Muscle of arm (tissue), 12 donors: ENCODE results near the gene NPIPA1. TPM values are rescaled to one million over a fixed set of nuclear protein-coding genes. Genes with fewer than 3 reads are reported as not detected.
A peak's percentile ranks its signal among the peaks of the same experiment; 100 is the strongest.
"Not testable (repeated sequence)": the region's sequence is repeated elsewhere in the genome, so short reads cannot be mapped to it uniquely, and the experiment has no call there.

Experiments
- DNase-seq: peaks from one replicate; pipeline ENCODE4 v3.0.0-alpha.2; 2013
- polyA plus RNA-seq, 12 donors: library from polyadenylated mRNA; unstranded; fragments of 120-200 nt; gene quantifications; one replicate each; pipeline ENCODE4 v1.2.1, GENCODE V29; 2013; ENCODE audit not compliant: insufficient read length in 12 of 12

NPIPA1 gene
- polyA plus RNA-seq, 12 donors = 74.1 to 202 (median 93.2) TPM; not detected in 1

DNA sequence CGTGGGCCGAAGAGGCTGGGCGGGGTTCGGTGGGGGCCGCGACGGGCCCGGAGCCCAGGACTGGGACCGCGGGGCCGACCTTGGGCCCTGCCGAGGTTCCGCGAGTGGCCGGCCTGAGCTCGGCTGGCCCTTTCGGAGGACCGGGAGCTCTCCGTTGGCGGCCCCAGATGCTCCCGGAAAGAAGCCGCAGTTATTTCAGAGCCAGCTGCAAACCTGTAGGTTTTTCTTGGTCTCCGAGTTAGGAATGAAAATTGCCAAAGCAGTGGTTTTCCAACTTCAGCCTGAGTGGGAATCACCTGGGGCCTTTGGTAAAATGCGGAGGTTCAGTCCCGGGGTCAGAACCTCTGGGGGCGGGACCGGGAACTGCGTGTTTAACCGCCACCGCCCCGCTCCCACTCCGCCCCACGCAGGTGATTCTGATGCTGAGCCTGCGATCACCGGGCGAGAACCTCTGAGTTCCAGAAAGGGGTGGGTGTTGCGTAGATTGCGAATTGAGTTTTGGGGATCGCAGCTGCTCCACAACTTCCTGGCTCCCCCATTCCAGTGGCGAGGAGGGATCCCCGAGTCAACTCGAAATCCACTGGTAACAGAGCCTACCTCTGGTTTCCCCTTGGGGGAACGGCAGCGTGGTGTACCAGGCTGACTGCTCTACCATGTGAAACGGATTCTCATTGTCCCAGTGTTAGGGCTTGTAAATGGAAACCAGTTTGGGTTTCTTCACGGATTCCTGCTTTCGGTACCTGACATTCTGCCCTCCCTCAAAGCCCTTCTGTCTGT, 38.4 kb downstream of the NPIPA1 start:
- DNase-seq = peak; percentile 27

DNA sequence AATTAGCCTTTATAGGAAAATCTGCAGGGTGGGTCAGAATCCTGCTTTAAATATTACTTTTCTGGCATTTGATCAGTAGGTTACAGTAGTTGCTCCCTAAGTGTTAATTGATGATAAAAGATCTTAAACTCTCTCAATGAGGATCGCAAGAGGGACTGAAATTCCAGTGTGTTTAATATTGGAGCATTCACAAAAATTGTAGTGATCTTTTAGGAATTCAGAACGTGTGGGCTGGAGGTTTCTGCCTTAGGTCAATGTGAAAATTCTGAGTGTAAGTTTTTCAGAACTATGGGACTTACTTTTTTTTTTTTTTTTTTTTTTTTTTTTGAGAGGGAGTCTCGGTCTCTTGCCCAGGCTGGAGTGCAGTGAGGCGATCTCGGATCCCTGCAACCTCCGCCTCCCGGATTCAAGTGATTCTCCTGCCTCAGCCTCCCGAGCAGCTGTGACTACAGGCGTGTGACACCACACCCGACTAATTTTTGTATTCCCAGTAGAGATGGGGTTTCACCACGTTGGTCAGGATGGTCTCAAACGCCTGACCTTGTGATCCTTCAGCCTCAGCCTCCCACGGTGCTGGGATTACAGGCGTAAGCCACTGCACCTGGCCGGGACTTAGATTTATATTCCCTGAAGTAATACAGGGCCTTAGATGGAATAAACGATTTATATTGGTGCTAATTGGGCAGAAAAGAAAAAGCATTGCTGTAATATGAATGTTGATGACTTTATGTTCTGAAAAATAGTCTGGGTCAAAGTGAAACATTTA, 39.9 kb downstream of the NPIPA1 start:
- DNase-seq = not testable (repeated sequence)

DNA sequence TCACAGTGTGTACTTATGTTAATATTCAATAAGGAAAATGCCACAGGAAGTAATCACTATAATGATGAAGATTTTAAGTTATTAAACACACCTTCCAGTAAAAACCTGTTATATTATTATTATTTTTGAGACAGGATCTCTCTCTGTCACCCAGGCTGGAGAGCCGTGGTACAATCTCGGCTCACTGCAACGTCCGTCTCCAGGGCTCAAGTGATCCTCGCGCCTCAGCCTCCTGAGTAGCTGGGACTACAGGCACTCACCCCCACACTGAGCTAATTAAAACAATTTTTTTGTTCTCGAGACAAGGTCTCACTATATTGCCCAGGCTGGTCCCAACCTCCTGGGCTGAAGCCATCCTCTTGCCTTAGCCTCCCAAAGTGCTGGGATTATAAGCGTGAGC, 41.0 kb downstream of the NPIPA1 start:
- DNase-seq = not testable (repeated sequence)

DNA sequence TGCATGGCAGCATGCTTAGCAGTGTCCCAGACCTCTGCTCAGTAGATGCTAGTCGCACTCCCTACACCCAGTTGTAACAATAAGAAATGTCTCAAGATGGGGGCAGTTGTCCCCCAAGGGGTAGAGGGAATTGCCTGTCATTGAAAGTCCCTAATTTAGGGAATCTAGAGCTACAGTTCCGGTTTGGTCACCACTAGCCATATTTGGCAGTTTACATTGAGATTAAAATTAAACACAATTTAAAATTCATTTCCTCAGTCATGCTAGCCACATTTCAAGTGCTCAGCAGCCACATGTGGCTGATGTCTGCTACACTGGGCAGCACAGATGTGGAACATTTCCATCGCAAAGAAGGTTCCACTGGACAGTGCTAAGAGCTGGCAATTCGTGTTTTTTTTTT, 41.7 kb downstream of the NPIPA1 start:
- DNase-seq = not testable (repeated sequence)

DNA sequence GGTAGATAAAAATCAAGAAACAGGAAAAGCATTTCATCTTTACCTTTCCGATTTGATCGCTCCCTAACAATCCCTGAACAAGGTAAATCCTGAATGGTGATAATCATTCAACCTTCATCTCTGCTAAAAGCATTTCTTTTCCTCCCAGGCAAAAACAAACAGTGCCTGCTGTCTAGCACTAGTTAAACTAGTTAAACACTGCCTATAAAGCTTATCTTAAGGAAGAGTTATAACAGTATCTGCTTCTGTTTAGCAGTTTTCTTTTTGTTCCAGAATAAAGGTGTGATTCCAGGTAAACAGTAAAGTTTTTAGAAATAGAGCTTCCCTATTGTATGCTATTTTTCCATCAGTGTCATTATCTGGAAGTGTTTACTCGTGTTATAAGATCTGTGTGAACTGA, 44.0 kb downstream of the NPIPA1 start:
- DNase-seq = not testable (repeated sequence)

DNA sequence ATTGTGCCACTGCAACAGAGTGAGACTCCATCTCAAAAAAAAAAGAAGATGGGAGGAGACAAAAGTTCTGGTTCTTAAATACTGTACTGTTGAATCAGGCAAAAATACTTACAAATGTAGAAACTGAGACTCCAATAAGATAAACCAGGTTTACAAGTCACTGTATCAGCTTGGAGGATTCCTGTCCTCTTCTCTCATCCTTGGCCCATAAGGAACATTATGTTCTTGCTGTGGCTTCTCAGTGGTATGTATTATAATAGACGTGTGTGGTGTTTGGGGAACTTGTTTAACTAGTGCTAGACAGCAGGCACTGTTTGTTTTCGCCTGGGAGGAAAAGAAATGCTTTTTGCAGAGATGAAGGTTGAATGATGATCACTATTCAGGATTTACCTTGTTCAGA, 45.3 kb downstream of the NPIPA1 start:
- DNase-seq = not testable (repeated sequence)

DNA sequence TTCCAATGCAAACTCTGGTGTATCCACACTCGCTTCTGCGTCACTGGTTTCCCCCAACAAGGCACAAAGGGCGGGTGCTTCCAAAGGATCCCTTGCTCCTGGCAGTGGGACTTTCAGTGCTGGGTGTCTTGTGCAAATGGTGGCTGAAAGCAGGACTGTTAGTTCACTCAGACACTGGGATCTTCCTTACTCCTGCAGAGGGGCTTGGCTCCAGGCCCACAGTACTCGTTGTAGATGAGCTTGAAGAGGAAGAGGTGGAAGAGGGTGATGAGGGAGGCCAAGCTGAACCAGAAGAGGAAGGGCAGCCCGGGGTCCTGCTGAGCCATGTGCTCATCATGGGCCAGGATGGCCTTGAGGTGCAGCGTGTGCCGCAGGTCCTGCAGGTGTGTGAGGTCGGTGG, 50.8 kb downstream of the NPIPA1 start:
- not testable (repeated sequence) for DNase-seq

DNA sequence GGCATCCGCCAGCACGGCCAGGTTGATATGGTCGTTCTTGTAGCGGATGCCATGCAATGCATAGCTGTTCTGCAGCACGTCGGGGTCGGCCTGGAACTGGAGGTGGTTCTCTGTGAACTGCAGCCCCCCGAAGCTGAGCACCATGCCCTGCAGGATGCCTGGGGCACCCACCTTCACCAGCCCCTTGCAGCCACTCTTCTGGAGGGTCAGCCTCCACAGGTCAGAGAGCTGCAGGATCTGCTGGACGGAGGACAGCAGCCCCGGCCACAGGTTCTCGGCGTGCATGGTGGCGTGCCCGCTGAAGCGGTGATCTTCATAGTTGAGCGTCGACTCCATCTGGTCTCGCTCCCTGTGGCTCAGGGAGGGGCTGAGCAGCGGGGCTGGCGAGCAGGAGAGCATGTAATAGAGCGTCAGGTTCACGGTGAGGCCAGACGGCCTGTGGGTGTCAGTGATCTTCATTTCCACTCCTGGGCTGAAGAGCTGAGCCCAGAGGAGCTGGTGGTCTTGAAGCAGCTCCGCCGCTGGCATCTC, 51.5 kb downstream of the NPIPA1 start:
- not testable (repeated sequence) for DNase-seq

DNA sequence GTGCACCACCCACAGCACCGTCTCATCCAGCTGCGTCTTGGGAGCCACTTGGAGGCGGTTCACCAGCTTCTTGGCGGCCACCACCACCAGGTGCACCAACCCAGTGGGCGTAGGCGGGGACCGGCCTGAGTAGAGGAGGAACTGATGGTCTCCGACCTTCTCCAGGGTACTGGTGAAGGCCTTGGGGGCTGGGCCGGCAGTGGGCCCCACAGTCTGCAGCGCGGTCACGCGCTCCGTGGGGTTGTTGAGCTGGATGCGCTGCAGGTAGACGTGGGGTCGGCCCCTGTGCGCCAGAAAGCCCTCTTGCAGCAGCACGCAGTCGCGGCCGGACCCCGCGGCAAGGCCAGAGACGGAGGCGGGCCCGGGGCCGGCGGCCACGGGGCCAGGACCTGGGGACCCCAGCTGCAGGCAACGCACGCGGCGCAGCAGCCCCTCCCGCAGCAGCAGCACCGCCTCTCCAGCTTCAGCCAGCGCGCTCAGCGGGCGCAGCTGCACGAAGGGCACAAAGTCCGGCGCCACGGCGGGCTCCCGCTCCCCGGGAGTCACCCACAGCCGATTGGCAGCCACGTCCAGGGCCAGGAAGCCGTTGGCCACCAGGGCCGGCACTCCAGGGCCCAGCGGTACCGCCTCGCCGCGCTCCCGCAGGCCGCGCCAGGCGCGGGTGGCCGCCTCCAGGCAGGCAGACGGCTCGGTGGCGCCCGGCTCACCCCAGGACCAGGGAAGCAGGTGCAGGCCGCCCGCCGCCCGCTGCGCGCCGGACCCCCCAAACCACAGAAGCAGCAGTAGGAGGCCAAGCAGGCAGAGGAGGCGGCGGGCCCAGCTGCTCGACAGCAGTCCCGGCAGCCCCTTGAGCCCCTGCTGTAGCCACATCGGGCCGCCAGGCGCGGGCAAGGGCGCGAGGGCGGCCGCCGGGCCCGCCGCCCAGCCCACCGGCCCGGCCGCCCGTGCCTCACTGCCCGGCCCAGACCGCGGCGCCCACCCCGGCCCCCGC, 52.3 kb downstream of the NPIPA1 start:
- not testable (repeated sequence) for DNase-seq

DNA sequence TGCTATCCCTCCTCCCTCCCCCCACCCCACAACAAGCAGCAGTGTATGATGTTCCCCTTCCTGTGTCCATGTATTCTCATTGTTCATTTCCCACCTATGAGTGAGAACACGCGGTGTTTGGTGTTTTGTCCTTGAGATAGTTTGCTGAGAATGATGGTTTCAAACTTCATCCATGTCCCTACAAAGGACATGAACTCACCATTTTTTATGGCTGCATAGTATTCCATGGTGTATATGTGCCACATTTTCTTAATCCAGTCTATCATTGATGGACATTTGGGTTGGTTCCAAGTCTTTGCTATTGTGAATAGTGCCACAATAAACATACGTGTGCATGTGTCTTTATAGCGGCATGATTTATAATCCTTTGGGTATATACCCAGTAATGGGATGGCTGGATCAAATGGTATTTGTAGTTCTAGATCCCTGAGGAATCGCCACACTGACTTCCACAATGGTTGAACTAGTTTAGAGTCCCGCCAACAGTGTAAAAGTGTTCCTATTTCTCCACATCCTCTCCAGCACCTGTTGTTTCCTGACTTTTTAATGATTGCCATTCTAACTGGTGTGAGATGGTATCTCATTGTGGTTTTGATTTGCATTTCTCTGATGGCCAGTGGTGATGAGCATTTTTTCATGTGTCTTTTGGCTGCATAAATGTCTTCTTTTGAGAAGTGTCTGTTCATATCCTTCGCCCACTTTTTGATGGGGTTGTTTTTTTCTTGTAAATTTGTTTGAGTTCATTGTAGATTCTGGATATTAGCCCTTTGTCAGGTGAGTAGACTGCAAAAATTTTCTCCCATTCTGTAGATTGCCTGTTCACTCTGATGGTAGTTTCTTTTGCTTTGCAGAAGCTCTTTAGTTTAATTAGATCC, 56.3 kb downstream of the NPIPA1 start:
- not testable (repeated sequence) for DNase-seq

DNA sequence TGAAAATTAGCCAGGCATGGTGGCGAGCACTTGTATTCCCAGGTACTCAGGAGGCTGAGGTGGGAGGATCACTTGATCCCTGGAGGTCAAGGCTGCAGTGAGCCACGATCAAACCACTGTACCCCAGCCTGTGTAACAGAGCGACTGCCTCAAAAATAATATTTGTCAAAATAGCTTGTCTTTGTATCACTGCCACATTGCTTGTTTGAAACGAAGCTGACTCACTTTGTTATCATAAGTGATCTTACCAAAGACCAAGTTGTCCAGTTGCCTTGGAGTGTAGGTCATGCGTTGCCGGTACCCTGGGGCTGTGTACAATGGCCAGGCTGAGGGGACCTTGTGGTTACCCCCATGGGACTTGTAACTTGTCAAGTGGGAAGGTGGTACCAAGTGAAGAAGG, 59.5 kb downstream of the NPIPA1 start:
- not testable (repeated sequence) for DNase-seq

DNA sequence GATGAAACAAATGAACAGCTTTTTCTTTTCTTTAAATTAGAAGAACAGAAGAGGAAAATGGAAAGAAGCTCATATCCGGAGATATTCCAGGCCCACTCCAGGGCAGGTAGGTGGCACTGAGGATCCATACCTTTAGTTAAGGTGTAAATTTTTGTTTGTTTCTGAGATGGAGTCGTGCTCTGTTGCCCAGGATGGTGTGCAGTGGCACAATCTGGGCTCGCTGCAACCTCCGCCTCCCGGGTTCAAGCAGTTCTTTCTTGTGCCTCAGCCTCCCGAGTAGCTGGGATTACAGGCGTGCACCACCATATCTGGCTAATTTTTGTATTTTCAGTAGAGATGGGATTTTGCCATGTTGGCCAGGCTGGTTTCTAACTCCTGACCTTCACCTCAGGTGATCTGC, 61.1 kb downstream of the NPIPA1 start:
- not testable (repeated sequence) for DNase-seq

DNA sequence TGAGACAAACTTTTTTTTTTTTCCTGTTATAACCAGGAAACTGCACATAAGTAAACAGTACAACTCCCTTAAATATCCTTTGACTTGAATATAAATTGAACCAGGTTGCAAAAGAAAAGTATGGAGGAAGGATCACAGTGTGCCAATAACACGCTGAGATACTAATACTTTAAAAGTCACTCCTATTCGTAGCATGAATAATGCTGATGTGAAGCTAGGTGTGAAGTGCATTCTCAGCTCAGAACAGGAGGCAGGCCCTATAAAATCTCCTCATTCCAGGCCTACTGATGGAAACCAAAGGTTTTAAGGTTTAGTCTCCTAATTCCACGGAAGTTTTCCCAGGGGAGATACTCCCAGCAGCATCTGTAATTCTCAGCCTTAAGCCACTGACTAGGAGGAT, 62.6 kb downstream of the NPIPA1 start:
- DNase-seq = not testable (repeated sequence)

Other genes with a start within 250 kb of the NPIPA1 start
- gene PLA2G10, start 243.1 kb upstream of the NPIPA1 start, polyA plus RNA-seq = under 1 TPM in 8 of 12 donors, not detected in 4; 0.35 to 0.81 (median 0.44) TPM
- 10 to 100 TPM in 3 of 12 donors, 1 to 10 TPM in 8, not detected in 1; 1.4 to 17.1 (median 7.5) TPM for gene NPIPA3, start 234.0 kb upstream of the NPIPA1 start, polyA plus RNA-seq
- 1 to 10 TPM in 4 of 12 donors, not detected in 8; 2.6 to 5.8 (median 4.1) TPM for gene NPIPA2, start 194.9 kb upstream of the NPIPA1 start, polyA plus RNA-seq
- 10 to 100 TPM in 11 of 12 donors, not detected in 1; 48.2 to 91.7 (median 63.7) TPM for gene NOMO1, start 103.7 kb upstream of the NPIPA1 start, polyA plus RNA-seq
- 10 to 100 TPM in 11 of 12 donors, not detected in 1; 32.9 to 76.6 (median 45.8) TPM for gene PDXDC1, start 37.6 kb downstream of the NPIPA1 start, polyA plus RNA-seq
- 10 to 100 TPM in 11 of 12 donors, not detected in 1; 43.8 to 83.7 (median 54.5) TPM for gene NTAN1, start 118.6 kb downstream of the NPIPA1 start, polyA plus RNA-seq
- 10 to 100 TPM in 11 of 12 donors, not detected in 1; 27.9 to 37.9 (median 33.8) TPM for gene RRN3, start 156.8 kb downstream of the NPIPA1 start, polyA plus RNA-seq